Myocyte (in vitro differentiated cells): ENCODE data around the gene AKAP13. TPM values are rescaled to one million over a fixed set of nuclear protein-coding genes. Genes with fewer than 3 reads are reported as not detected.

Experiments
- DNase-seq: peaks from one replicate; pipeline ENCODE4 v3.0.0-alpha.2; 2012; ENCODE audit warnings: low read depth
- total RNA-seq: library from RNA; depleted of rRNA; stranded (reverse); fragments of >200 nt; gene quantifications from 2 replicates; pipeline ENCODE4 v1.2.3, GENCODE V29; 2014

Gene AKAP13
- total RNA-seq, 1 donor from 2014 or later, result 201 TPM

DNA sequence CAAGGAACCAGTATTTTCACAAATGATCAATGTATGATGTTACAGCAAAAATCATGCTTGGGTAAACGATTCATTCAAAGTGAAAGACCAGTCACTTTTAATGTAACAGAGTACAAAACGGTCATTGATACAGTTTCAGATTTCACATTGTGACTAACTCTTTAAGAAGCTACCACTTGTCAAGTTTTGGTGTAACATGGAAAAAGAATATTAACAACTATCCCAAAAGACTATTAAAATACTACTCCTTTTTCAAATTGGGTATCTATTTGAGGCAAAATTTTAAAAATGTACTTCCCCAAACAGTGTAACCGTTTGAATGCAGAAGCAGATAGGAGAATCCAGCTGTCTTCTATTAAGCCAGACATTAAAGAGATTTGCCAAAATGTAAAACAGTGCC, 31.7 kb downstream of the AKAP13 start:
- DNase-seq, result peak; percentile 22

DNA sequence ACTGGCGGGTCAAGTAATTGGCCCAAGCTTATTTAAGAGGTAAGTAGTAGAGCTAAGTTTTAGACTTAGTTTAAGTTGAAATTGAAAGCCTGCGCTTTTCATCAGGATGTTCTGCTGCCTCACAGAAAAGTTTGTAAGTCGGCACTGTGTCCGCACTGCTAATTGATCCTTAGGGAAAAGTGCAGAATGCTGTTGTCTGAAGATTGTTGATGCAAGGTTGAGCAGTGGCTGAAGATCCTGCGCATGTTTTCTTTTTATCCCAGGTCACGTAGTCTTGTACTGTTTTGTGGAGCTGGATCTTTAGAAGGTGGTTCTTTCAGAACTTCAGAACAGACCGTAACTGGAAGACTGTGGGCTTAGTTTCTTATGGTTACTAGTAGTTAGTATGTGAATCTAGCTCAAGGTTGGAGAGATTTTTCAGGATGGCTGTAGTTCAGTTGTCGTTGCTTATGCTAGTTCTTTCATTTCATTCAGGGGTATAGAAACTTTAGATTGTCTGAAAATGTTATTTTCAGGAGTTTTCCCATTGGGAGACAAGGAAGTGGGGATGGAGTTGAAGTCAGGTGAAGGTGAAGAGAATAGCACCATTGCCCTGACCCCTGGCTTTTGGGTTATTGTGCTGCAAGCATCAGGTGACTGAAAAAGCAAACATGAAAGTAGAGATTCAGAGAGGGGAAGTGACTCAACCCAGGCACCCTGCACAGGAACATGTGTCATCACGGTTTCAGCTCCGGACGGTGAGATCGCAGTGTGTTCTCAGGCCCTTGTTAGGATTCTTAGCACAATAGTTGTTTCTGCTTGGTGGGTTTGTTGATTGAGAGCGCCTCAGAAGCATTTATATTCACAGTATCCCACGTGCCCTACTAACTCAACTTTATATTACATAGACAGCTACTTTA, 32.8 kb downstream of the AKAP13 start:
- peak; percentile 64 for DNase-seq

GRCh38 chr15:85414037-85414436, 33.6 kb downstream of the AKAP13 start:
- DNase-seq, result no peak

- peak; percentile 22 for DNase-seq
Measured at GRCh38 chr15:85414495-85414894, 34.1 kb downstream of the AKAP13 start.

DNA sequence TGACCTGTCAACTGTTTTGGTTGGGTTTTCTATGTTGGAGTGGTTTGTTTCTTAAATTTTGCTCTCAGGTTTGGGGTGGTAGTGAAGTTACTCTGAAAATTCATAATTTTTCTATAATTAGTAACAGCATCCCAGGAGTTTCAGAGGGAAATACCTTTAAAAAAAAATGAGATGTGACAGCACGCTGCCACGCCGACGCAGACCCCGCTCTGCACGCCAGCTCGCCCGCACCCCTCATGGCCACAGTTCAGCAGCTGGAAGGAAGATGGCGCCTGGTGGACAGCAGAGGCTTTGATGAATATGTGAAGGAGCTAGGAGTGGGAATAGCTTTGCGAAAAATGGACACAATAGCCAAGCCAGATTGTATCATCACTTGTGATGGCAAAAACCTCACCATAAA, 34.6 kb downstream of the AKAP13 start:
- DNase-seq, result no peak

GRCh38 chr15:85415783-85416182, 35.4 kb downstream of the AKAP13 start:
- DNase-seq, result no peak

DNA sequence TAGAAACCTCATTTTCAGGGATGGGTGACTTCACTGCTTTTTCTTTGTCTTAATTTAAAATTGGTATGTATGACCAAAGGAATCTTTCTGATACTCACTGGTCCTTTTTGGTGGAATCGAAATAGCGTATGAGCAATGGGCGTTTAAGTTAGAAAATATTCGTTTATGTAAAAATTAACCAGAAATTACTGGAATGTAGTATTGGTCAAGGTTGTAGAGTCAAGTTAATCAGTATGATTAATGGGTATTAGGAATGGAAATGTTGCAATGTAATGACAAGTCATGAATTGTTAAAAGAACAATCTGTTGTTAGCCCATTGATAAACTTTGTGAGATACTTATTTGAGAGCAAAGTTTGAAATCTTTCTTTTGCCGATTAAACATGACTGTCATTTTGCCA, 36.9 kb downstream of the AKAP13 start:
- no peak for DNase-seq

DNA sequence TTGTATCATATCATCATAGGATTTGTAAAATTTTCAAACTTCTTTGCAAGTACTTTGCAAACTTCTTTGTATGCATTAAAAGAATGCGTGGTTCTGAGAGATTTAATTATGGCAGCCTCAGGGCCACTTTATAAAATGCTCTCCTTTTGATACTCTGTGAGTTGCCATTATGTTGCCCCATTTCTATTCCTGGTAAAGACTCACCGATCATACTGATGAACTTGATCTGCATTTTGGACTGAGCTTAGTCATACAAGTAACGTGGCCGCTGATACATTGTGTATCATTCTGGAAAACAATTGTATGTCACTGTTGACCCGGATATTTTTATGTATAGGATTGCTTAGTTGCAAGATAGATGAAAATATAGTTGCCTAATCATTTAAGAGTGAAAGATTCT, 38.8 kb downstream of the AKAP13 start:
- DNase-seq, result no peak

- DNase-seq, result peak; percentile 80
Measured at GRCh38 chr15:85421116-85421925, 40.9 kb downstream of the AKAP13 start.

DNA sequence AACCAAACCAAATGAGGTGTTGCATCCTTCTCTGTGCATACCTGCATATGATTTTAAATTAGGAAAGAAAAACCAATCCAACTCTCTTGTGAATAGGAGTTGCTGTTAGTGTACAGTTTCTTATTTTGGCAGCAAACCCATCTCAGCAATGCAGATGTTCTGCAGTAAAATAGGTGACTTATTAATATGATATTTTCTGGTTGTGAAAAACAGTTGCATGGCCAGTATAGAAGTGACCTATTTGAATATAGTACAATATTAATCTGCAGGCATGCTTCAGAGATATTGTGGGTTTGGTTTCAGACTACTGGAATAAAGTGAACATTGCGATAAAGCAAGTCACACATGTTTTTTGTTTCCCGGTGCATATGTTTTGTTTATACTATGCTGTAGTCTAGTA, 42.2 kb downstream of the AKAP13 start:
- DNase-seq, result no peak

- DNase-seq, result no peak
Measured at GRCh38 chr15:85423256-85423655, 42.9 kb downstream of the AKAP13 start.

DNA sequence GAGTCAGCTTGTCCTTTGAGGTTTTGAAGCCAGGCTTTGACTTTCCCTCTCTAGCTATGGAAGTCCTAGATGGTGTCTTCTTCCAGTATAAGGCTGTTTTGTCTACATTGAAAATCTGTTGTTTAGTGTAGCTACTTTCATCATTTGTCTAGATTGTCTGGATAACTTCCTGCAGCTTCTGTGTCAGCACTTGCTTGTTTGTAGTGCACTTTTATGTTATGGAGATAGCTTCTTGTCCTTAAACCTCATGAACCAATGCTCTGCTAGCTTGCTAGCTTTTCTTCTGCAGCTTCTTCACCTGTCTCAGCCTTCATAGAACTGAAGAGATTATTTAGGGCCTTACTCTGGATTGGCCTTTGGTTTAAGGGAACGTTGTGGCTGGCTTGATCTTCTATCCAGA, 43.8 kb downstream of the AKAP13 start:
- DNase-seq, result no peak

GRCh38 chr15:85426481-85426880, 46.1 kb downstream of the AKAP13 start:
- DNase-seq, result no peak

DNA sequence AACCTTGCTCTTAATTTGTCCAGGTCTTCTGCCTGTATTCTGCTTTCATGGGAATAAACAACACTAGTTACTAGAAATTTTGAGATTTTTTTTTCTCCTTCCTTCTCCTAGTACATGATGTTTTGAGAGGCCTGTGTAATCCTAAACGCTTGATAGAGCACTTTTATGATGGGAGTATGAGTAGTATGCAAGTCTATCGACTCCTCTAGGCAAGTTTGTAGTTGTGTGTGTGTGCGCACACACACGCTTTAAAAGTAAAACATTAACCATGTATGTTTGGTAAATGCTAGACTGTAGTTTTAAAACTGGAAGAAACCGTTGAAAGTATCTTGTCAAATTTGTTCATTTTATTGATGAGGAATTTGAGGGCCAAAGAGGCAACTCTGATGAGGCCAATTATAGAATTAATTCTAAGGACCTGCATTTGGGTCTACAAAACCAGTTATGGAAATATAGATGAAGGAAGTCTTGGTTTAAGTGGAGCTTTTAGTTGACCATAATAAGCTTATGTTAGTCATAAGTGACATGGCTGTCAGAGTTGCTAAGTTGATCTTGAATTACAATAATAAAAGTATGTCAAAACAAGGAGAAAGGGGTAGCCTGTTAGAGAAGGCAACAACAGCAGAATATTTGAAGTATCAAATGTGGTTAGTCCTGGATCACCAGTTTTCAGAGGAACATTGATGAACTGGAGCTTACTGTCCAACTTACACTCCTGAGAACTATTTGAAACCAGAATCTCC, 47.1 kb downstream of the AKAP13 start:
- DNase-seq, result no peak

DNA sequence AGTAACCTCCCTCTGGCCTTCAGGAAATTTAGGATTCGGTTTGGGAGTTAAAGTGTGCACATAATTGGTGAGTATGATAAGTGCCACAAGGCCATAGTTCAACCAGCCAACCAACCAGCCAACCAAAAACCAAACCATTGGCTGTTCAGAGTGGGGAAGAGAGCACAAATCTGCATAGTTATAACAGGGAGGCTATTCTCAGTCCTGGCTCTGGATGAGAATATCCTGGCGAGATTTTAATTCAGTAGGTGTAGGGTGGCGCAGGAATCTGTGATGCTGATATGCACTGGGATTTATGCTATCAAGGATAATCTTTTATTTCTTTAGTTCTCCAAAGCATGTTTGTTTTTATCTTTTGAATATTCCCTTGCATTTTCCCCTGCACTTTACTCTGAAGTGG, 49.1 kb downstream of the AKAP13 start:
- DNase-seq, result no peak

- DNase-seq, result no peak
Measured at GRCh38 chr15:85430406-85431204, 50.2 kb downstream of the AKAP13 start.

DNA sequence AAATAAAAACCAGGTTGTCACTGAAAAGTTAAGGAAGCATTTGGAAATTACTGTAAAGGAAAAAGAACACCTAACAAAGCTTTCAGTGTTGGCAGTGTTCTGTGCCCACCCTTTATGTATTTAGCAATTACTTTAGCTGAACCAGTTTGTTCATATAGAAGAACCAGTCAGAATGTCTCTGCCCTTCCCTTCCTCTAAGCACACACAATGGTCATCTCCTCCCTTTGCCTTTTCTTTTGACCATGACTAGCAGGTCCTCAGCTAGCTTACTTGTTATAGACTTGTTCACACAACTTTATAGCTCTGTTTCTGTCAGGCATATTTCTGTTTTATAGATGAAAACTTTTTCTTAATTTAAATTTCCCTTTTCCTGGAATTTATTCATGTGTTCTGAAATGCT, 59.6 kb downstream of the AKAP13 start:
- DNase-seq, result no peak

GRCh38 chr15:85440451-85440850, 60.0 kb downstream of the AKAP13 start:
- no peak for DNase-seq

DNA sequence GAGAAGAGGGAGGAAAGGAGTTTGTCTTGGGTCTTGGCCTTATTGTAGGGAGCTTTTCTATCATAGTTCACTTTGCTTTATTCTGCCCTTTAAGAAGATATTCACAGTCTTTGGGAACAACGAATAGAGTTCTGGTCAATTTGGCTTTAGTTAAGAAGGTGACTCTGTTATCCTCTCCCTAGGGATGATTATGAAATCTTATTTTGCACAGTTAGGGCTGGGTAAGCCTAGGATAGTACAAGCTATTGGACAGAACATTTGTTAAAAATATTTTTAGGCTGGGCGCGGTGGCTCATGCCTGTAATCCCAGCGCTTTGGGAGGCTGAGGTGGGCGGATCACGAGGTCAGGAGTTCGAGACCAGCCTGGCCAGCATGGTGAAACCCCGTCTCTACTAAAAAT, 61.5 kb downstream of the AKAP13 start:
- peak; percentile 27 for DNase-seq

DNA sequence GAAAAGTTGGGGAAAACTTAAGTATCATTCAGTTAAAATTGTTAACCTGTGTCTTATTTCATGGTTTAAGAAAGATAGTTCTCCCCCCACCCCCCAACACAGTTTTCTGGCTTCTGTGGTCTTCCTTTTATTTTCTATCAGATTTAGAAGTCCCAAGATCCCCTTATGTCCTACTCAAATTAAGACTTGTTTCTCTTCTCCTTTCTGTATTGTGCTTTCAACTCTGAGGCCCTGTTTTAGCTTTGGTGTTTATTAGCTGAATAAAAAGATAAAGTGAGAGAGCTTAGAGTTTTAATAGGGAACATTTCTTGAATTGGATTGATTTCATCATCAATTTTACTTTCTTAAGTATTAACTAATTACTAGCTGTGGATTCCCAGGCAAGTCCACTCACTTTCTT, 62.6 kb downstream of the AKAP13 start:
- DNase-seq, result no peak

- DNase-seq, result peak; percentile 56
Measured at GRCh38 chr15:85443593-85444087, 63.2 kb downstream of the AKAP13 start.
